CD8-positive, alpha-beta memory T cell (primary cell): ENCODE measurements around the gene HOXC5. TPM values are rescaled to one million over a fixed set of nuclear protein-coding genes. Genes with fewer than 3 reads are reported as not detected.

Source experiments
- CTCF ChIA-PET: fragments of 350-600 bp; sonication (Branson Sonifier 250); formaldehyde crosslinking; loops from one replicate; lab custom pipeline; 2021; ENCODE audit warnings: antibody characterized with exemption; lab: Charles Lee
- POLR2A ChIA-PET: fragments of 350-600 bp; sonication (Branson Sonifier 250); formaldehyde crosslinking; loops from one replicate; lab custom pipeline; 2021; ENCODE audit warnings: antibody characterized with exemption; lab: Charles Lee
- DNase-seq, 5 donors: peaks; one replicate each; pipeline versions ENCODE4 v3.0.0 to v3.0.0-alpha.2; 2020 to 2022; ENCODE audit warnings: mixed read lengths in 1 of 5
- H3K27ac ChIP-seq: one replicate; pipeline ENCODE4 v1.7.0; 2013; ENCODE audit warnings: low read depth, mild to moderate bottlenecking, low read length, moderate library complexity
- H3K27me3 ChIP-seq: 2 replicates; pipeline ENCODE4 v1.7.0; 2013; ENCODE audit warnings: low read length, mild to moderate bottlenecking; ENCODE audit not compliant: insufficient read depth, poor library complexity, severe bottlenecking
- H3K36me3 ChIP-seq: 2 replicates; pipeline ENCODE4 v1.7.0; 2013; ENCODE audit warnings: mild to moderate bottlenecking, low read length, moderate library complexity; ENCODE audit not compliant: insufficient read depth
- H3K4me1 ChIP-seq: 2 replicates; pipeline ENCODE4 v1.7.0; 2013; ENCODE audit warnings: mild to moderate bottlenecking, low read length, moderate library complexity; ENCODE audit not compliant: insufficient read depth
- H3K4me3 ChIP-seq: 2 replicates; pipeline ENCODE4 v1.7.0; 2013; ENCODE audit warnings: mild to moderate bottlenecking, low read length
- H3K9me3 ChIP-seq: 2 replicates; pipeline ENCODE4 v1.7.0; 2013; ENCODE audit warnings: mild to moderate bottlenecking, low read length
- H3K27ac Mint-ChIP-seq, 8 donors: one replicate each; pipeline ENCODE4 v1.8.0; 2020 to 2021; ENCODE audit warnings: mixed read lengths in 8 of 8, mild to moderate bottlenecking in 6 of 8, inconsistent platforms in 3 of 8, moderate library complexity in 3 of 8
- H3K27me3 Mint-ChIP-seq, 2 donors: one replicate each; pipeline ENCODE4 v1.8.0; 2020 to 2021; ENCODE audit warnings: mixed read lengths in 2 of 2, mild to moderate bottlenecking in 1 of 2, moderate library complexity in 1 of 2
- H3K36me3 Mint-ChIP-seq, 3 donors: one replicate each; pipeline ENCODE4 v1.8.0; 2020 to 2021; ENCODE audit warnings: mixed read lengths in 3 of 3, inconsistent platforms in 1 of 3, mild to moderate bottlenecking in 1 of 3
- H3K4me1 Mint-ChIP-seq, 3 donors: one replicate each; pipeline ENCODE4 v1.8.0; 2020 to 2021; ENCODE audit warnings: mixed read lengths in 3 of 3, inconsistent platforms in 1 of 3, mild to moderate bottlenecking in 1 of 3
- H3K4me3 Mint-ChIP-seq, 7 donors: one replicate each; pipeline ENCODE4 v1.8.0; 2020 to 2021; ENCODE audit warnings: mixed read lengths in 7 of 7, mild to moderate bottlenecking in 6 of 7, moderate library complexity in 4 of 7, inconsistent platforms in 2 of 7
- H3K9me3 Mint-ChIP-seq, 5 donors: one replicate each; pipeline ENCODE4 v1.8.0; 2020 to 2022; ENCODE audit warnings: mixed read lengths in 5 of 5, mild to moderate bottlenecking in 3 of 5, moderate library complexity in 2 of 5, inconsistent platforms in 1 of 5
- polyA plus RNA-seq: library from polyadenylated mRNA; unstranded; fragments of 300-500 nt; fragmentation: Illumina TruSeq; gene quantifications from one replicate; pipeline ENCODE4 v1.2.3, GENCODE V29; 2021
- total RNA-seq, 2 experiments: library from RNA; stranded (reverse); gene quantifications; one replicate each; pipeline ENCODE4 v1.2.3, GENCODE V29; 2021

HOXC5 gene
- total and polyA plus RNA-seq, 3 experiments from 2014 or later, result not detected

- Mint-ChIP-seq H3K27ac (peak overlapping the region in 1 of 8 donors; percentile 24), H3K9me3 (peaks cover 0 to 2% (median 0%) of the 10 kb centered on the region in 5 donors), H3K4me3 (peak overlapping the region in 5 of 7 donors; percentile 10 to 74 (median 41)), H3K27me3 (peaks cover 68 to 77% of the 10 kb centered on the region in 2 donors), H3K4me1 (peaks cover 22 to 41% (median 23%) of the 10 kb centered on the region in 3 donors), H3K36me3 (no peaks in the 10 kb centered on the region)
- POLR2A ChIA-PET, result interaction anchor here (0.6 kb wide), 1 partner anchor 31 kb away, joined by 4 read pairs; no protein-coding TSS in a partner anchor
- H3K4me3 ChIP-seq, result no peak overlapping the region
- peaks cover 55% of the 10 kb centered on the region for H3K27me3 ChIP-seq
- no peak overlapping the region for H3K27ac ChIP-seq
- peaks cover 16% of the 10 kb centered on the region for H3K4me1 ChIP-seq
- DNase-seq, result no peak
- H3K9me3 ChIP-seq, result no peaks in the 10 kb centered on the region
- CTCF ChIA-PET, result interaction anchor here (1.2 to 3.8 kb wide), 4 partner anchors 10 to 199 kb away, joined by 4 to 24 read pairs (median 14); partner anchors contain the start of gene HOXC5
- no peaks in the 10 kb centered on the region for H3K36me3 ChIP-seq
Measured at GRCh38 chr12:54016051-54016450, 16.8 kb upstream of the HOXC5 start.

- POLR2A ChIA-PET, result no interaction called here
- H3K9me3 Mint-ChIP-seq, result peaks cover 0 to 2% (median 0%) of the 10 kb centered on the region in 5 donors
- CTCF ChIA-PET, result interaction anchor here (1.2 to 3.8 kb wide), 4 partner anchors 10 to 198 kb away, joined by 4 to 24 read pairs (median 14); partner anchors contain the start of gene HOXC5
- H3K36me3 Mint-ChIP-seq, result no peaks in the 10 kb centered on the region
- Histone ChIP-seq H3K27ac (no peak overlapping the region), H3K36me3 (no peaks in the 10 kb centered on the region), H3K27me3 (peaks cover 54% of the 10 kb centered on the region), H3K4me3 (no peak overlapping the region), H3K9me3 (no peaks in the 10 kb centered on the region), H3K4me1 (peaks cover 11% of the 10 kb centered on the region)
- H3K4me3 Mint-ChIP-seq, result peak overlapping the region in 6 of 7 donors; percentile 15 to 74 (median 36)
- peaks cover 64 to 76% of the 10 kb centered on the region in 2 donors for H3K27me3 Mint-ChIP-seq
- peaks cover 18 to 36% (median 19%) of the 10 kb centered on the region in 3 donors for H3K4me1 Mint-ChIP-seq
- DNase-seq, result no peak
- no peak overlapping the region for H3K27ac Mint-ChIP-seq
Measured at GRCh38 chr12:54016478-54016964, 16.3 kb upstream of the HOXC5 start.

GRCh38 chr12:54017027-54017788 is 15.6 kb upstream of the HOXC5 start:
- Histone ChIP-seq H3K27ac (peak overlapping the region; percentile 72), H3K36me3 (no peaks in the 10 kb centered on the region), H3K9me3 (no peaks in the 10 kb centered on the region), H3K4me1 (peaks cover 11% of the 10 kb centered on the region), H3K27me3 (peaks cover 59% of the 10 kb centered on the region), H3K4me3 (peak overlapping the region; percentile 86)
- no peaks in the 10 kb centered on the region for H3K36me3 Mint-ChIP-seq
- DNase-seq, result no peak
- peaks cover 62 to 76% of the 10 kb centered on the region in 2 donors for H3K27me3 Mint-ChIP-seq
- H3K4me3 Mint-ChIP-seq, result peak overlapping the region; percentile 86 to 95 (median 91)
- ChIA-PET POLR2A (interaction anchor here (0.7 to 1.1 kb wide), 3 partner anchors 9 to 37 kb away, joined by 3 to 5 read pairs (median 3); partner anchors contain the start of gene HOXC5), CTCF (interaction anchor here (0.9 to 3.8 kb wide), 7 partner anchors 9 to 198 kb away, joined by 3 to 24 read pairs (median 5); partner anchors contain the start of genes HOXC5, HOXC8 and HOXC9)
- peaks cover 17 to 34% (median 18%) of the 10 kb centered on the region in 3 donors for H3K4me1 Mint-ChIP-seq
- H3K27ac Mint-ChIP-seq, result peak overlapping the region in 7 of 8 donors; percentile 26 to 96 (median 70)
- H3K9me3 Mint-ChIP-seq, result peaks cover 0 to 2% (median 0%) of the 10 kb centered on the region in 5 donors

- no peaks in the 10 kb centered on the region for H3K9me3 ChIP-seq
- peak overlapping the region; percentile 72 for H3K27ac ChIP-seq
- peaks cover 11% of the 10 kb centered on the region for H3K4me1 ChIP-seq
- H3K36me3 ChIP-seq, result no peaks in the 10 kb centered on the region
- Mint-ChIP-seq H3K4me3 (peak overlapping the region; percentile 86 to 95 (median 91)), H3K27ac (peak overlapping the region in 7 of 8 donors; percentile 26 to 96 (median 70)), H3K36me3 (no peaks in the 10 kb centered on the region), H3K4me1 (peaks cover 15 to 34% (median 18%) of the 10 kb centered on the region in 3 donors), H3K27me3 (peaks cover 63 to 76% of the 10 kb centered on the region in 2 donors), H3K9me3 (peaks cover 0 to 2% (median 0%) of the 10 kb centered on the region in 5 donors)
- peak overlapping the region; percentile 86 for H3K4me3 ChIP-seq
- ChIA-PET POLR2A (interaction anchor here (0.7 to 1.1 kb wide), 3 partner anchors 10 to 36 kb away, joined by 3 to 5 read pairs (median 3); partner anchors contain the start of gene HOXC5), CTCF (interaction anchor here (0.9 to 3.8 kb wide), 6 partner anchors 9 to 189 kb away, joined by 3 to 24 read pairs (median 9); partner anchors contain the start of genes HOXC5, HOXC8 and HOXC9)
- DNase-seq, result peak; percentile 62 to 88 (median 73)
- peaks cover 60% of the 10 kb centered on the region for H3K27me3 ChIP-seq
Measured at GRCh38 chr12:54017878-54018467, 14.9 kb upstream of the HOXC5 start.

GRCh38 chr12:54018468-54018984 is 14.3 kb upstream of the HOXC5 start:
- Mint-ChIP-seq H3K4me3 (peak overlapping the region in 6 of 7 donors; percentile 28 to 95 (median 90)), H3K36me3 (no peaks in the 10 kb centered on the region), H3K9me3 (peaks cover 0 to 2% (median 0%) of the 10 kb centered on the region in 5 donors), H3K4me1 (peaks cover 14 to 34% (median 18%) of the 10 kb centered on the region in 3 donors), H3K27ac (peak overlapping the region in 2 of 8 donors; percentile 23 to 84), H3K27me3 (peaks cover 61 to 76% of the 10 kb centered on the region in 2 donors)
- Histone ChIP-seq H3K27ac (peak overlapping the region; percentile 72), H3K9me3 (no peaks in the 10 kb centered on the region), H3K4me3 (peak overlapping the region; percentile 86), H3K36me3 (no peaks in the 10 kb centered on the region), H3K27me3 (peaks cover 58% of the 10 kb centered on the region), H3K4me1 (peaks cover 11% of the 10 kb centered on the region)
- ChIA-PET POLR2A (no interaction called here), CTCF (interaction anchor here (2.2 to 2.6 kb wide), 2 partner anchors 14 to 189 kb away, joined by 13 to 14 read pairs; partner anchors contain the start of gene HOXC5)
- DNase-seq, result no peak

DNA sequence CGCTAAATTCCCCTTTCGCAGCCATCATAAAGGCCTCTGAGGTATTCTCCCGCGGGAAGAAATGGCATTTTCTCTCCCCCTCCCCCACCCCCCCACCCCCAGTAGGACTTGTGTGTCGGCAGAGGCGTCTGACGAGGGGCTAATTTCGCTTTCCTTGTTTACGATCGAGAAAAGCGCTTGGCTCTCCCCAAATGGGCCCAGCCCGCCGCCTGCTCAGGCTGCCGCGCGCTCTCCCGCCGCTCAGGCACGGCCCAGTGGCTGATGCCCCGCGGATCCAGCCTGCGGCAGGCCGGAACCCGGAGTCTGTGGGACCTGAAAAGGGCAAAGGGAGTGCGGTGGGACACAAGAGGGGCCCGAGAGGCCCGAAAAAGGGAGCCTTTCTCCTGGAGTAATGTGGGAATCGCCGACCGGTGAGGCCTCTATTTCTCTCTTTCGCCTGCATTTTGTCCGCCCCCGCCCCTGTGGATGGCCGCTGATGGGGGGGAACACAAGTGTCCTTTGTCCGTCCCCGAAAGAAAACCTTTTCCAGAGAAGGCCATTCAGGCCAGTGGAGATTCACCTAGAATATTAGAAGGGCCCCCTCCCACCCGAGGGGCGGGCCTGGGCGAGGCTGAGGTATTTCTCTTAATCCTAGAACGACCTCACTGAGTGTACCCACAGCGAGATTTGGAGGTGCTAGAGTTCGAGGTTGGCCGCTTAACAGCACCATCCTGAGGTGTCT is 13.6 kb upstream of the HOXC5 start:
- Histone ChIP-seq H3K27me3 (peaks cover 55% of the 10 kb centered on the region), H3K4me3 (no peak overlapping the region), H3K27ac (no peak overlapping the region), H3K4me1 (peaks cover 11% of the 10 kb centered on the region), H3K9me3 (no peaks in the 10 kb centered on the region), H3K36me3 (no peaks in the 10 kb centered on the region)
- peaks cover 0 to 2% (median 0%) of the 10 kb centered on the region in 5 donors for H3K9me3 Mint-ChIP-seq
- H3K36me3 Mint-ChIP-seq, result no peaks in the 10 kb centered on the region
- H3K27me3 Mint-ChIP-seq, result peaks cover 57 to 76% of the 10 kb centered on the region in 2 donors
- CTCF ChIA-PET, result no interaction called here
- POLR2A ChIA-PET, result no interaction called here
- DNase-seq, result no peak
- H3K4me1 Mint-ChIP-seq, result peaks cover 14 to 34% (median 18%) of the 10 kb centered on the region in 3 donors
- H3K4me3 Mint-ChIP-seq, result peak overlapping the region in 3 of 7 donors; percentile 15 to 70 (median 46)
- peak overlapping the region in 1 of 8 donors; percentile 77 for H3K27ac Mint-ChIP-seq
